GM19438 (cell line): Measurements from ENCODE around the gene CWC22.
"Not testable (repeated sequence)": the region's sequence is repeated elsewhere in the genome, so short reads cannot be mapped to it uniquely, and the experiment has no call there.

Experiments
- ATAC-seq: cut with Tn5 transposase; IDR thresholded peaks from one replicate; pipeline ENCODE4 v1.9.1; 2021; ENCODE audit warnings: low read depth; ENCODE audit not compliant: unreplicated experiment

The CWC22 gene

DNA sequence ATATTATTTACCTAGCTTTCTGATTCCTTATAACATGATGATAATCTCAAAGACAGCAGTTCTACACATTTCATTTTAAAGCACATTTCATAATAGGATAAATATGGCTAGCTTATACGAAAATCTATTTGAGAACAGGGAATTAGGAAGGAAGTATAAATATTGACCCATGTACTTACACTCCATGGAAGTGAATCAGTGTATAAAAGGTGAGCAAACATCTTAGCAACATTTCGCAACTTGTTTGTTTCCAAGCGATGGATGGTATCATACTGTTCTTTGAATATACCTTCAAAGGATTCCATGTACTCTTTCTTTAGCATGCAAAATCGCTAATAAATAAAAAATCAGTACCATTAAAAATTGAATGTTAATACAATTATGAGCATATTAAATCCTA lies 53.1 kb downstream of the CWC22 start:
- no peak for ATAC-seq

DNA sequence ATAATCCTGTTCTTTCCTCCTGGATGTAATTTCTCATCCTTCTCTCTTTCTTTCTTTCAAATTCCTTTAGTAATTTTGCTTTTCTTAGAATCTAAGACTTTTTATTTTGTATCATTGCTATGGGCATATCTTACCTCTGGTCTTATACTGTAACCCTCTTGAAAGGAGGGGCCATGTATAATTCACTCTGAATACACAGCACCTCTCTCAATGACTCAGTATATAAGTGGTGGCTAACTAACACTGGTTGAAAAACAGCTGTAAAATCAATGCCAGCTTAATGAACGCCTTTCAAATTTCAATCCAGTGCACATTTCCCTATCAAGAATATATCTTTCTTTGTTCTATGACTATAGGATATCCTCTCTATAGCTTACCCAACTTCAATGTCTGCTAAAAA lies 53.7 kb downstream of the CWC22 start:
- ATAC-seq, result no peak

DNA sequence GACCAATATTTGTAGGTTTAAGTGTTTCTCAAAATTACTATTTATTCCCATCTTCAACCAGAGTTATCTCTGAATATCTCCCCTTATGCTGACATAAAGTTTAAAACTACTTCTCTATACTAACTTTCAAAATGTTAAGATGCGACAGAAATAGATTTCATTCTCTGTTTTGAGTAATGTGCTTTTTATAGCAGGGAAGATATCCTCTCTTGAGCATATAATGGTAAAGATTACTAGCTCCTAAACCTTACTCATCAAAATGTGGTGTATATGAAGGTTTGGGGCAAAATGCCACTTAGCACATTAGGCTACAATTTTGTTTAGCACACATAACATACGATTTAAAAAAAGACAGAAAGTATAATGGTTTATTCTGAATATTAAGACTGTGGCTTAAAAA lies 54.4 kb downstream of the CWC22 start:
- no peak for ATAC-seq

DNA sequence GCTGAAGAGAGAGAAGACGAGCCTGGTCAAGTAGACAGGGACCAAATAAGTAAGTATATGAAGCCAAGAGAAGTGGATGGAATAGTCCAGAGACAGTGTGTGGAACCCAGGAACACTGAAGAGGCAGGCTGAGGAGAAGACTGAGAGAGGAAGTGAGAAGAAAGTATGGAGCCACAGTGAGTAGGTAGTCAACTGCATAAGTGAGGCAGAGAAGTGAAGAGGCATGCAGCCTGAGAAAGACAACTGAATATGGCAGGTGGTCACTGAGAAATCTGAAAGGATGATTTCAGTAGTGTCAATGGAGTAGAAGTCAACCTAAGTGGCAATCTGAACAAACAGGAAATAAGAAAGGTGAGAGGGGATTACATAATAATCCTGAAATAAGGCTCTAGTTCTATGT lies 55.4 kb downstream of the CWC22 start:
- ATAC-seq, result no peak

DNA sequence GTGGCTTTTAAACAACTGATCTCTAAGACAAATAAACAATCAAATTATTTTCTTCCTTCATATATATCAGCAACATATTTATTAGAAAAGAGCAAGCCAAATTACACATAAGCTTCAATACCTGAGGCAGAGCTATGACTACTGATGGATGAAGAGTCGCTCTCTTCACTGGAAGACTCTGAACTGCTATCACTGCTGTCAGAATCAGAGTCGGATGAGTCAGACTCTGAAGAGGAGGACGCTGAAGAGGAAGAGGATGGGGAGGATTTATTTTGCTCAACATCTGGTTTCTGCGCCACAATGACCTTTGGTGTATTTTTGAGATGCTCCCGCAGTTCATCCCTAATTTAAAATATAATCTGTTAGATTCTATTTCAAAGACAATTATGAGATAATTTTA lies 56.7 kb downstream of the CWC22 start:
- ATAC-seq, result no peak

DNA sequence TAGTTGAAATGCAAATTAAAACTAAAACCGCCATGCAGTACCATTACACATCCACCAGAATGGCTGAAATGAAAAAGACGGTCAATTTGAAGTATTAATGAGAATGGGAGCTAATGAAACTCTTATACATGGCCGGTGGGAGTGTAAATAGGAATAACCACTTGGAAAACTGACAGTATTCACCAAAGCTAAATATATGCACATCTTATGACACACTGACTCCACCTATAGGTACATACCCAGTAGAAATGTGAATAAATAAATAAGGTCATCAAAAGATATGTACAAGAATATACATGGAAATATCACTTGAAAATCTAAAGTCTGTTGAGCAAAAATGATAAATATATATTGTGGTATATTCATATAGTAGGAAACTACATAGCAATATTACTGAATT lies 57.7 kb downstream of the CWC22 start:
- ATAC-seq, result no peak

DNA sequence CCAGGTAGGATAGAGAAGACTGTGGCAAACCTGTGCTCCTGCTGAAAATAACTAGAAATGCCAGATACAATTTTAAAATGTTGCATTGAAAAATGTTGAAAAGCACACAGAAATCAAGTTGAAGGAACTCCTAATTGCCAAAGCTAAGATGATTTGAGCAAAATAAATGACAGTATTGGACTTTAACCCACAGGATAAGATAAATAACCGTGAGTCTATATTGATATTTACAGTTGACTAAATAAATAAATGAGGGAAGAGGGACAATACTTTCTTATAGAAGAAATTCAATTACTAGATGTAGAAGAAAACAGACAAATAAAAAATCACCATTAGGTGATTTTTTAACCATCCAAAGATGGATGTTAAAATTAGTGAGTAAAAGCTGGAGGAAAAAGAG lies 59.0 kb downstream of the CWC22 start:
- no peak for ATAC-seq

DNA sequence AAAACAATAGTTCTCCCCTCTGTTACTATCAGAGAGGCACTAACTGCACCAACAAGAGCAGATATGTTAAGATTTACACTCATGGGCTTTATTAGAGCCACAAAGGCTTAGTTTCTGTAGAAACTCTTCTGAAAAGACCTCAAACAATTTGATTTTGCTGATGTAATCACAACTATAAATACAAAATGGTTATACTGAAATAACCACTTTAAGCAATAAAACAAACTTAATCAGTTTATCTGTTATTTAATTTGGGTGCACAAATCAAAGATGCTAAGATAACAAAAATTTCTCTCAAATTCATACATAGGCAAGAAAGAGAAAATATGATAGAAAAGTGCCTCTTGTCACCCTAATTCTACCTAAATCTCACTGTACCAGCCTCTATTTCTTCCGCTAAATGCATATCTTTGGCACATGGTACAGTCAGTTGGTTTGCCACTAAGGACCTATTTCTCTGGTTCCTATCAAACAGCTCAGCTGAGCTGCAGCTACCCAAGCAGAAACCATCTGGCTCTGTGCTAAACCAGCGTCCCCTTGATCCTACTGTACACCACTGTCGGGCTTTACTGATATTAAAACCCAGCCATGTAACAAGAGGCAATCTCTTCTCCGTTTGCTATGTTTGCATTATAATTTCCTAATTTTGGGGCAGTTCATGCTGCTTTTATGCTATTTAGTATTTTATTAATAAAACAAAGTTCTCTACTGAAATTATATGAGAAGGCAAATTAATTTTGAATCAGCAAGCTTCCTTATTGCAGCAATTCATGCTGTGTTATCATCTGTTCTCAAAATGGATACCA lies 60.1 kb downstream of the CWC22 start:
- no peak for ATAC-seq

DNA sequence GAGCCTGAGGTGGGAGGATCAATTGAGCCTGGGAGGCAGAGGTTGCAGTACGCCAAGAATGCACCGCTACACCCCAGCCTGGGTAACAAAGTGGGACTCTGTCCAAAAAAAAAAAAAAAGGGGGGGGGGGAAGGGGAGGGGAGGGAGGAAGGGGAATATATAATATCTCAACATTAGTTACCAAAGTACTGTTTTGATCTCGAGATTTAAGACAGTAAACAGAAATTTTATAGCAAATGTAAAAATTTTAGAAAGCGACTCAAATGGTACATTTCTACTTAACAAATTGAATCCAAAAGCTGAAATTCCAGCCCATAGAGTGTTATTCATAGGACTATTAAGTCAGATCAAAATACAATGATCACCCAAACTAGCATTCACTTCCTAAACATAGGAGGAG lies 60.8 kb downstream of the CWC22 start:
- no peak for ATAC-seq

DNA sequence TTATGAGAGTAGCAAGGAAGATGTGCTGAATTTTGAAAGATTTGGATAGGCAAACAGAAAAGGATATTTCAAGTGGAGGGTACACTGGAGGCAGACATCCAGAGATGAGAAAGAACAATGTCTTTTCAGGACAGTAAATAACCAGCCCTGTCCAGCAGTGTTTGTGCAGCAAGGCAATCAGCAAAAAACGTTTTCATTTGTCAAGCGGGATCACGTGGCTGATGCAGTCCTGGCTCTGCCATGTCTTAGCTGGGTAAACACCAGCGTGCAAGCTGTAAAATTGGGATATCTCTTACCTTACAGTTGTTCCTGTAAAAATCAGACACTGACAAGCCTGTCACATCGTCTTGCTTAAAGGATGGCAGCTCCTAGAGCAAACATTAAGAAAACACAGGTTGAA lies 67.8 kb downstream of the CWC22 start:
- ATAC-seq, result no peak

DNA sequence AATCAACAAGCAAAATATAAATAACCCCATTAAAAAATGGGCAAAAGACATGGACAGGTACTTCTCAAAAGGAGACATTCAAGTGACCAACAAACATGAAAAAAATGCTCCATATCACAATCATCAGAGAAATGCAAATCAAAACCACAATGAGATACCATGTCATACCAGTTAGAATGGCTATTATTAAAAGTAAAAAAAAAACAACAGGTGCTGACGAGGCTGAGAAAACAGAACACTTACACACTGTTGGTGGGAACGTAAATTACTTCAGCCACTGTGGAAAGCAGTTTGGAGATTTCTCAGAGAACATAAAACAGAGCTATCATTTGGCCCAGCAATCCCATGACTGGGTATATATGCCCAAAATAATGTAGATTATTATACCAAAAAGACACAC lies 69.1 kb downstream of the CWC22 start:
- ATAC-seq, result no peak

DNA sequence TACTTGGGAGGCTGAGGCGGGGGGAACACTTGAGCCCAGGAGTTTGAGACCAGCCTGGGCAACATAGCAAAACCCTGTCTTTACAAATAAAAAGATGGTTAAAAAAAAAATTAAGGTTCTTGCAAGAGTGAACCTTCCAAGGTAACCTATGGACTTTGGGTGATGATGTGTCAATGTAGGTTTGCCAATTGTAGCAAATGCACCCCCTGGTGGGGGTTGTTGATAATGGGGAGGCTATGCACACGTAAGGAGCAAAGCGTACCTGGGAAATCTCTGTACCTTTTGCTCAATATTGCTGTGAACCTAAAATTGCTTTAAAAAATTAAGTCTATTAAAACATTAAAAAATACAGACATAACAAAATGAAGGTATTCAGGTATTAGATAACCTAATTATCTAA lies 70.4 kb downstream of the CWC22 start:
- no peak for ATAC-seq

DNA sequence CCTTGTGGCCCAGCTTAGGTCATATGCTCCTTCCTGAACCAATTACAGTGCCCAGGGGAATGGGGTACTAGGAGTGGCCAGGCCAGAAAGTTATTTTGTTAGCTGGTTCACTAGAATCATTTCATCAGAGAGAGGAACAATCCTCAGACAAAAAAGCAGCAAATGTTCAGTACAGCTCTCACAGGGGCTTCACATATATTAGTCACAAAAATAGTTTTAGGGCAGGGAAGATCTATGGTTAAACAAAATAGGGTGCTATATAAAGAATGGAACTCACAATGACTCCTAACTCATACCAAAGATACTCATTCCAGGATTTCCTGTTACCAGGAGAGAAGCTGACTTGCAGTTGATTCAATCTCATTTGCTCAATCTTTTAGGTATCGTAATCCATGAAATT lies 71.0 kb downstream of the CWC22 start:
- no peak for ATAC-seq

DNA sequence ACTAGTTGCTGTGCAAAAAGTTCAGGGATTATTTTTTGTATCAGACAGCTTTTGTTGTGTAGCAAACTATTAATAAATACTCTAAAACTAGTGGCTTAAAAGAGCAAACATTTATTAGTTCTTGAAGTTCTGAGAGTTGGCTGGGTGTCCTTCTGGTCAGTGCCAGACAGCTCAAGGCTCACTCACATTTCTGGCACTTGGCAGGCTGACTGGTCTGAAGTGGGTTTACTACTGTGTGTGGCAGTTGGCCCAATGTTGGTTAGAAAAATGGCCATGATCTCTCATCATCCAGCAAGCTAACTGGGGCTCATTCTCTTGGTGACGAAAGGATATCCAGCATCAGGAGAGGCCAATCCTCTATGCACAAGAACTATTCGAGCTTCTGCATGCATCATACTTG lies 74.3 kb downstream of the CWC22 start:
- no peak for ATAC-seq

DNA sequence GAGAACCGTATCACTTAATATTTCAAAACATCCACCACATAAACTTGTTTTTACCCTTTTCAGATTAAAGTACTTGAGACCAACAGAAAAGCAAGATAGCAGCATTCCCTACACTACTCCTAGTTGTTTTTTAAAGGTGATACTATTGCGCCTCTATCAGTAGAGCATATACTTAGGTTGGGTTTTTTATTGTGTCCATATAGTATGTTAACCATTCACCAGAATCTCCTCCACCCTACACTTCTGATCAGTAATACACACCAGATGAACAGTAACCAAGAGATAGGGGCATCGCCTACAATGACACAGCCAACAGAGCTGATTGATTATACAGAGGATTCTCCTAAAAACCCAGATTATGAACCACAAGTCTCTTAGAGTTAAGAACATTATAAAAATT lies 75.6 kb downstream of the CWC22 start:
- ATAC-seq, result no peak

DNA sequence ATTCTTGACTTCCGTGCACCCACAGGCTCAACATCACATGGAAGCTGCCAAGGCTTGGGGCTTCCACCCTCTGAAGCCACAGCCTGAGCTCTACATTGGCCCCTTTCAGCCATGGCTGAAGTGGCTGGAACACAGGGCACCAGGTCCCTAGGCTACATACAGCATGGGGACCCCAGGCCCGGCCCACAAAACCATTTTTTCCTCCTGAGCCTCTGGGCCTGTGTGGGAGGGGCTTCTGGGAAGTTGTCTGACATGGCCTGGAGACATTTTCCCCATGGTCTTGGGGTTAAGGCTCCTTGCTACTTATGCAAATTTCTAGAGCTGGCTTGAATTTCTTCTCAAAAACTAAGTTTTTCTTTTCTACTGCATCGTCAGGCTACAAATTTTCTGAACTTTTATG lies 77.1 kb downstream of the CWC22 start:
- ATAC-seq, result not testable (repeated sequence)

DNA sequence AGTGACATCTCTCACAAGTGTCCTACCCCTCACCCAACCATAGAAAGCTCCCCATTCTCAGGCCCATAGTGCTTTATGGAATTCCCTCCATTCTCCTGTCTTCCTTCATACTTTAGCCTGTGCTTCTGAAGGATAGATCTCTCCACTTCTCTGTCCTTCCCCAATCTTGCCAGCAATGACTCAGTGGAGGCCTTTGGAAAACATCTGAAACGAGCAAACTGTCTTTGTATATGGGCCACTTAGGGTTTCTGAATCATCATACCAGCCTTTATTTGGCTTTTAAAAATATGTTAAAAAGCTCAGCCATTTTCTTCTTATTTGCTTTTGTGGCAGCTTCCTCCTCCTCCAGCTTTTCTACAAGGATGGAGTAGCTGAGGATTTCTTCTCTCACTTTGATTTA lies 80.1 kb downstream of the CWC22 start:
- ATAC-seq, result no peak

DNA sequence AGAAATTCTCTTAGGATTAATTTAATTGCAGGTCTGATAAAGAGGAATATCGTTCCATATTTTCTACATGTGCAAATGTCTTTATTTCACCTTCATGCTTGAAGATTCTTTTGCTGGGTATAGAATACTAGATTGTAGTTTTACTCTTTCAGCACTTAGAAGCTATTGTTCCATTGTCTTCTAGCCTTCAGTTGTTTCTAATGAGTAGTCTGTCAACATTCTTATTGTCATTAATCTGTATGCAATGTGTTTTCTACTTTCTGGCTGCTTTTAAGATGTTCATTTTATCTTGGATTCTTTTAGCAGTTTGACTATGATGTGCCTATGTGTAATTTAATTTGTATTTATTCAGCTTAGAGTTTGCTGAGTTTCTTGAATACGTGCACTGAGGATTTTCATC lies 81.4 kb downstream of the CWC22 start:
- no peak for ATAC-seq

DNA sequence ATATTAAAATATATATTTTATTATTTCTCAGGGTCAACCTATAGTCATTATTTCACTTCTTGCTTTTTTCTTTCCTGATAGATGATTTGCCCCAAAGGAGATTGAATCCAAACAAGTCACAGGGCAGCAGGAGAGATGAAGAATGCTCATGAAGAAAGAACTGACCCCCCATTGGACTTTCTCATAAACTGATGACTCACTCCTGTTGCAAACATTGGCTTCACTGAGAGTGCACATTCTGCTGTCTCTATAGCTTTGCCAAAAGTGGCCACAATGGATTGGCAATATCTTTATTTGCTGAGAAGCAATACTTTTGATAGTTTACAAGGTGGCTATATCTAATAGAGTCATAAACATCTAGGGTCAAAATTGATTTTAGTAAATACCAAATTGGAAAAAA lies 89.8 kb downstream of the CWC22 start:
- ATAC-seq, result no peak

DNA sequence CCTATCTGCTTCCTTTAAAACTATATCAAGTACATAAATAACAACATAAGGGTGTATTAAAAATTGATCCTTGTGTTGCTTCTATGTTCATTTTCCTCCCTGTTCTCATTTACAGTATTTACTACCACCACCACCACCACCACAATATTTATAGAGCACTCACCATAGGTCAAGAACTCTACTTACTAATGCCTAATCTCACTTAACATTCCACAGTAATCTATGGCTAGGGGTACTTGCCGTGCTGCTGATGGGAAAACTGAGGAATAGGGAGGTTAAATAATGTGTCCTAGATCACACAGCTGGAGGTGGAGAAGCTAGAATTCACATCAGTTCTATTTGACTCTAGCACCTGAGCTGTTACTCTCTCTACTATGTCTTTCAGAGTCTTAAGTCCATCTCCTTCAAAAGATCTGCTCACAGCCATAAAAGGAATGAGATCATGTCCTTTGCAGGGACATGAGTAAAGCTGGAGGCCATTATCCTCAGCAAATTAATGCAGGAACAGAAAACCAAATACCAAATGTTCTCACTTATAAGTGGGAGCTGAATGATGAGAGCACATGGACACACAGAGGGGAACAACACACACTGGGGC lies 91.6 kb downstream of the CWC22 start:
- ATAC-seq, result no peak

DNA sequence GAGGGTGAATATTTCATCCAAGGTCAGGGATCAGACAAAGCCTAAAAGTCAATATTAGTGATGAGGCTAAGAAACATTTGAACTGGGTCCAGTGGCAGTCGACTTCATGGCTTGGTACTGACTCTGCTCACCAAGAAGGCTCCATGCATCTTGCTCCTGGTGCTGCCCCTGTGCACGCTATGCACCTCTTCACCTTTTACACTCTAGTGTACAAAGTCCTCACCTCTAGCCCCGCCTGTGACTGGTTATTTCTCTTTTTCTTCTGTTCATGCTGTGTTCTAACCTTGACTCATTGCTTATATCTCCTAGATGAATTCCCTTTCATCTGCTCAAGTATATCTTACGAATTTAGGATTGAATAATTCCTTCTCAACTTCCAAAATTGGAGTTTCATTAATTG lies 93.3 kb downstream of the CWC22 start:
- no peak for ATAC-seq

DNA sequence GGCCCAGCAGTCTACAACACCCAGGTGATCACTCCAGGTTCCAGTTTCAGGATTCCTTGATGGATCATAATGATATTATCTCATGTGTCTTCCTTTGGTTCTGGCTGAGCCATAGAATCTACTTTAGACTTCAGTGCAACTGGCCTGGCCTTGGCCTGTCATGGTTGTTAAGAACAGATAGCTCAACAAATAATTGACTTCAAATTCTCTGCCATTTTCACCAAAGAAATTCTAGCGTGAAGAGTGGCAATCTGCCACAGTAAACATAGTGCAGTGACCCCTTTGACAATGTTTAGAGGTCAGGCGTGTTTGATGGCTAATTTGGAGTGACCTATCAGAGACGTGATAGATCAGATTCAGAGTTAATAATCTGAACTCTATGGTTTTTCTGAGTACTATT lies 95.5 kb downstream of the CWC22 start:
- no peak for ATAC-seq

DNA sequence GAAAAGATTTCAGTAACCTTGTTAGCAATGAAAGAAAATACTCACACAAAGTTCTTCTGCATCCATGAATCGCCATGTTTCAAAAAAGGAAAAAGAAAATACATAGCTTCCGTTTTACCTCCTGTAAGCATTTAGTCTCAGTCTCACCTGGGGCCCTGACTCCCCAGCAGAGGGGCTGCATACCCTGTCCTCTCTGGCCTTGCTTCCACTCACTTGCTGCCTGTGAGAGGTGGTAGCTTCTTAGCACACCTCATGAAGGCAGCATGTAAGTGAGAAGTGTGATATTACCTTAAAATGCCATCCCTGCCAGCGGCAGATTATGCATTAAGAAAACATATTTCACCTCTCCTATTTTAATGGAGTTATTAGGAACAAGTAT lies 96.4 kb downstream of the CWC22 start:
- ATAC-seq, result no peak
